ENCODE measurements around the gene CETP.

Gene CETP

GRCh38 chr16:57027067-57027466, 65.3 kb downstream of the CETP start:
- Histone ChIP-seq H3K4me1 (ENCODE audit: control insufficient read depth in 1 of 2, insufficient read depth in 2 of 2, low read length in 2 of 2) (peaks cover 0 to 10% of the 10 kb centered on the region in 2 donors), H3K9me3 (ENCODE audit: control insufficient read depth in 1 of 2, low read length in 2 of 2) (no peaks in the 10 kb centered on the region), H3K36me3 (ENCODE audit: control insufficient read depth in 1 of 2, insufficient read depth in 2 of 2, low read length in 2 of 2) (peaks cover 19 to 28% of the 10 kb centered on the region in 2 donors)

DNA sequence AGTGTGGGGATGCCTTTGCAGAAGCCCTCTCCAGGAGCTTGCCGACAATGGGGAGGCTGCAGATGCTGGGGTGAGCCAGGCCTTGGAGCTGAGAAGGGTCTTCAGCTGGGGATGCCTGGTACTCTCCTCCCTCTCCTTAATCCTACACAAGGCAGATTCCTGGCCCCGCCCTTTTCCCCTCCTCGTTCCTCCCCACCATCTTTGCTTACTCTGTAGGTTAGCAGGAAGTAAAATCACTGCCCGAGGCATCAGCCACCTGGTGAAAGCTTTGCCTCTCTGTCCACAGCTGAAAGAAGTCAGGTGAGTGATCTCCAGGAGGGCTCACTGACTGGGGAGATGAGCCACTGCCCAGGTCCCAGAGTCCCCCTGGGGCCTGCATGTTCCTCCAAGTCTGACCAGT, 66.3 kb downstream of the CETP start:
- H3K4me1 ChIP-seq (ENCODE audit: control insufficient read depth in 1 of 2, insufficient read depth in 2 of 2, low read length in 2 of 2) = peaks cover 0 to 10% of the 10 kb centered on the region in 2 donors
- H3K9me3 ChIP-seq (ENCODE audit: control insufficient read depth in 1 of 2, low read length in 2 of 2) = no peaks in the 10 kb centered on the region
- no peak overlapping the region for H3K4me3 ChIP-seq (ENCODE audit: low read depth in 1 of 2, low read length in 2 of 2)
- no peaks in the 10 kb centered on the region for H3K27me3 ChIP-seq (ENCODE audit: control insufficient read depth in 1 of 2, insufficient read depth in 2 of 2, low read length in 2 of 2)
- H3K36me3 ChIP-seq (ENCODE audit: control insufficient read depth in 1 of 2, insufficient read depth in 2 of 2, low read length in 2 of 2) = peaks cover 16 to 23% of the 10 kb centered on the region in 2 donors
- H3K9ac ChIP-seq (ENCODE audit: low read depth in 1 of 2, low read length in 2 of 2) = no peak overlapping the region
- H3K27ac ChIP-seq (ENCODE audit: low read depth, low read length) = no peak overlapping the region

More at GRCh38 chr16:57027067-57027466, 65.3 kb downstream of the CETP start:
- Histone ChIP-seq H3K27ac (ENCODE audit: low read depth, low read length) (no peak overlapping the region), H3K27me3 (ENCODE audit: control insufficient read depth in 1 of 2, insufficient read depth in 2 of 2, low read length in 2 of 2) (no peaks in the 10 kb centered on the region), H3K4me3 (ENCODE audit: low read depth in 1 of 2, low read length in 2 of 2) (no peak overlapping the region), H3K9ac (ENCODE audit: low read depth in 1 of 2, low read length in 2 of 2) (no peak overlapping the region)

DNA sequence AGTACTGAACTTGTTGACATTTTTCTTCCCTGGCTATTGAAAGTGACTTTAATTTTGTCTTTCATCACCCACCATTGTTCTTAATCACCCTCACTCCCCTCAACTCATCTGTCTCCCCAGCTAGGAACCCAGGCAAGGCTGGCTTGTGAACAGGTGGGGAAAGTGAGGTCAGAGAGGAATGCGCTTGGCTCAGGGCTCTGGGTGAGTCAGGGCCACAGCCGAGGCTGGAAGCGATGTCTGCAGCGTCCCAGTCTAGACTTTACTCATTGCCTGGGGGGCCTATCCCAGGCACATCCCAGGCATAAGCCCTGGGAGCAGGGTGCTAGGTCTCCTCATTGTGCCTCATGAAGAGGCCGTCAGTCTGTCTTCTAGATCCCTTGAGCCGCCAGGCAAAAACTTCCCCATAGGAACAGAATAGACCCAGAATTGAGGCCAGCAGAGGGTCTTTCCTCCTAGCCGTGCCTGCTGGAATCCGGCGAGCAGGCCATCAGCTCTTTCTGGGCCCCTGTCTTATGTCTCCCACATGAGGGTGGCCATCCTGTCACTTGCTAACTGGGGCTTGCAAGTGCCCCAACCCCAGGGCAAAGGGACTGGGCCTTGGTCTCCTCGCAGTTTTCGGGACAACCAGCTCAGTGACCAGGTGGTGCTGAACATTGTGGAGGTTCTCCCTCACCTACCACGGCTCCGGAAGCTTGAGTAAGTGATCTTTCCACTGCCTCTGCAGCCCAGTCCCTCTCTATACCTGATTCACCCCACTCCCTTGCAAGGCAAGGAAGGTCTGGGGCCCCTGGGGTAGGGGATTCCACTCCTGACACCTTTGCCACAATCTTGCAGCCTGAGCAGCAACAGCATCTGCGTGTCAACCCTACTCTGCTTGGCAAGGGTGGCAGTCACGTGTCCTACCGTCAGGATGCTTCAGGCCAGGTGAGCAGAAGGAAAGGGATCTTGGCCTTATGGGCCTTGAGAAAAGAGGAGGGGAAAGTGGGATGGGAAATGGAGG, 67.7 kb downstream of the CETP start:
- peaks cover 0 to 10% of the 10 kb centered on the region in 2 donors for H3K4me1 ChIP-seq (ENCODE audit: control insufficient read depth in 1 of 2, insufficient read depth in 2 of 2, low read length in 2 of 2)
- peaks cover 14 to 27% of the 10 kb centered on the region in 2 donors for H3K36me3 ChIP-seq (ENCODE audit: control insufficient read depth in 1 of 2, insufficient read depth in 2 of 2, low read length in 2 of 2)
- H3K9ac ChIP-seq (ENCODE audit: low read depth in 1 of 2, low read length in 2 of 2) = no peak overlapping the region
- no peaks in the 10 kb centered on the region for H3K27me3 ChIP-seq (ENCODE audit: control insufficient read depth in 1 of 2, insufficient read depth in 2 of 2, low read length in 2 of 2)
- no peaks in the 10 kb centered on the region for H3K9me3 ChIP-seq (ENCODE audit: control insufficient read depth in 1 of 2, low read length in 2 of 2)
- no peak overlapping the region for H3K27ac ChIP-seq (ENCODE audit: low read depth, low read length)
- H3K4me3 ChIP-seq (ENCODE audit: low read depth in 1 of 2, low read length in 2 of 2) = no peak overlapping the region

GRCh38 chr16:57030346-57030902, 68.7 kb downstream of the CETP start:
- Histone ChIP-seq H3K4me1 (ENCODE audit: control insufficient read depth in 1 of 2, insufficient read depth in 2 of 2, low read length in 2 of 2) (peaks cover 0 to 10% of the 10 kb centered on the region in 2 donors), H3K36me3 (ENCODE audit: control insufficient read depth in 1 of 2, insufficient read depth in 2 of 2, low read length in 2 of 2) (peaks cover 22 to 37% of the 10 kb centered on the region in 2 donors), H3K27ac (ENCODE audit: low read depth, low read length) (no peak overlapping the region), H3K27me3 (ENCODE audit: control insufficient read depth in 1 of 2, insufficient read depth in 2 of 2, low read length in 2 of 2) (no peaks in the 10 kb centered on the region), H3K9ac (ENCODE audit: low read depth in 1 of 2, low read length in 2 of 2) (no peak overlapping the region), H3K4me3 (ENCODE audit: low read depth in 1 of 2, low read length in 2 of 2) (no peak overlapping the region), H3K9me3 (ENCODE audit: control insufficient read depth in 1 of 2, low read length in 2 of 2) (no peaks in the 10 kb centered on the region)

DNA sequence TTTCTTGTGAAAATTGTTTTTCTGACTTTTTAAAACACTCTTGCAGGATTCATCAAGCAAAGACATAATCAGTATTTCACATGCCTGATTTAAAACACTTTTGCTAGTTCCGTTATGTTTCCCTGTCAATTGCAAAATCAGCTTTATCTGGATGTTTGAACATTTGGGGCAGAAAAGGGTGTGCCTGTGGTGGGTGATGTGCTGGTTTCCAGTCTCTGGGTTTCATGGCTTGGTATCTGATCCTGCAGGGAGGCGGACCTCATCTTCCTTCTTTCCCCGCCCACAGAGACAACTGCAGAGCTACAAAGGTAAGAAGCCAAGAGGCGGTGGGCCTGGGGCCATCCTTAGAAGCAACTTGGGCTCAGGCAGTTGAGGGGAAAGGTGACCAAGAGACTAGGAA, 69.4 kb downstream of the CETP start:
- H3K9me3 ChIP-seq (ENCODE audit: control insufficient read depth in 1 of 2, low read length in 2 of 2) = no peaks in the 10 kb centered on the region
- H3K36me3 ChIP-seq (ENCODE audit: control insufficient read depth in 1 of 2, insufficient read depth in 2 of 2, low read length in 2 of 2) = peaks cover 26 to 37% of the 10 kb centered on the region in 2 donors
- no peaks in the 10 kb centered on the region for H3K27me3 ChIP-seq (ENCODE audit: control insufficient read depth in 1 of 2, insufficient read depth in 2 of 2, low read length in 2 of 2)
- H3K9ac ChIP-seq (ENCODE audit: low read depth in 1 of 2, low read length in 2 of 2) = no peak overlapping the region
- no peak overlapping the region for H3K4me3 ChIP-seq (ENCODE audit: low read depth in 1 of 2, low read length in 2 of 2)
- H3K4me1 ChIP-seq (ENCODE audit: control insufficient read depth in 1 of 2, insufficient read depth in 2 of 2, low read length in 2 of 2) = peaks cover 3 to 4% of the 10 kb centered on the region in 2 donors
- H3K27ac ChIP-seq (ENCODE audit: low read depth, low read length) = no peak overlapping the region

- no peak overlapping the region for H3K9ac ChIP-seq (ENCODE audit: low read depth in 1 of 2, low read length in 2 of 2)
- H3K4me1 ChIP-seq (ENCODE audit: control insufficient read depth in 1 of 2, insufficient read depth in 2 of 2, low read length in 2 of 2) = peaks cover 0 to 4% of the 10 kb centered on the region in 2 donors
- peaks cover 29 to 38% of the 10 kb centered on the region in 2 donors for H3K36me3 ChIP-seq (ENCODE audit: control insufficient read depth in 1 of 2, insufficient read depth in 2 of 2, low read length in 2 of 2)
- H3K4me3 ChIP-seq (ENCODE audit: low read depth in 1 of 2, low read length in 2 of 2) = no peak overlapping the region
- H3K27ac ChIP-seq (ENCODE audit: low read depth, low read length) = no peak overlapping the region
- H3K27me3 ChIP-seq (ENCODE audit: control insufficient read depth in 1 of 2, insufficient read depth in 2 of 2, low read length in 2 of 2) = no peaks in the 10 kb centered on the region
- H3K9me3 ChIP-seq (ENCODE audit: control insufficient read depth in 1 of 2, low read length in 2 of 2) = no peaks in the 10 kb centered on the region
These were observed 70.6 kb downstream of the CETP start for GRCh38 chr16:57032346-57032745.

DNA sequence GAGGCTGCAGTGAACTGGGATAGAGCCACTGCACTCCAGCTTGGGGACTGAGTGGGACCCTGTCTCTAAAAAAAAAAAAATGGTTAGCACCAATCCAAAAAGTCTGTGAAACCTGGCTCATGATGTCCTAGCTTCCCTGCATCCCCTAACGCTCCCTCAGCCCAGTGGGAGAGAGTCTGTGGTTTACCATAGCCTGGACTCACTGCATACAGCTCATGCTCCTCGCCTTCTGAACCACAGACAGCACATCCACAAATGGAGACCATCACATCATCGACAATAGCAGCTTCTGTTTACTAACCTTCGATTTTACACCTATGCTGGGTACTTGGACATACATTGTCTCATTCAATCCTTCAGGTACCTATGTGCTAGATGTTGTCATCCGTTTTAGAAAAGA, 71.2 kb downstream of the CETP start:
- Histone ChIP-seq H3K9ac (ENCODE audit: low read depth in 1 of 2, low read length in 2 of 2) (no peak overlapping the region), H3K9me3 (ENCODE audit: control insufficient read depth in 1 of 2, low read length in 2 of 2) (no peaks in the 10 kb centered on the region), H3K27ac (ENCODE audit: low read depth, low read length) (no peak overlapping the region), H3K4me3 (ENCODE audit: low read depth in 1 of 2, low read length in 2 of 2) (no peak overlapping the region), H3K36me3 (ENCODE audit: control insufficient read depth in 1 of 2, insufficient read depth in 2 of 2, low read length in 2 of 2) (peaks cover 34 to 40% of the 10 kb centered on the region in 2 donors), H3K27me3 (ENCODE audit: control insufficient read depth in 1 of 2, insufficient read depth in 2 of 2, low read length in 2 of 2) (no peaks in the 10 kb centered on the region), H3K4me1 (ENCODE audit: control insufficient read depth in 1 of 2, insufficient read depth in 2 of 2, low read length in 2 of 2) (peaks cover 0 to 4% of the 10 kb centered on the region in 2 donors)

All from duodenal mucosa (tissue), 2 donors.